HepG2 (cell line): ENCODE data around the gene RAC2. TPM values are rescaled to one million over a fixed set of nuclear protein-coding genes. Genes with fewer than 3 reads are reported as not detected.
A peak's percentile ranks its signal among the peaks of the same experiment; 100 is the strongest.

Experiments used
- AHR ChIP-seq: IDR thresholded peaks from 2 replicates; pipeline ENCODE4 v1.6.1; 2018; ENCODE audit warnings: missing genetic modification reagents, missing compliant biosample characterization
- CEBPB ChIP-seq: IDR thresholded peaks from 2 replicates; pipeline ENCODE4 v1.6.1; 2011; ENCODE audit warnings: low read depth, low read length, improper control_type of control experiment, borderline replicate concordance
- DRAP1 ChIP-seq: IDR thresholded peaks from 2 replicates; pipeline ENCODE4 v1.6.1; 2016; ENCODE audit warnings: missing genetic modification reagents, missing compliant biosample characterization
- E2F1 ChIP-seq: sonication (generic); formaldehyde crosslinking; IDR thresholded peaks from 2 replicates; pipeline ENCODE4 v1.5.0; 2020; ENCODE audit warnings: missing genetic modification reagents
- GABPA ChIP-seq, 2 experiments: IDR thresholded peaks; 2 replicates each; pipeline ENCODE4 v1.6.1; 2011 to 2016; ENCODE audit warnings: low read depth in 2 of 2, low read length in 1 of 2, missing biosample characterization in 1 of 2, missing genetic modification characterization in 1 of 2
- GABPB1 ChIP-seq: IDR thresholded peaks from 2 replicates; pipeline ENCODE4 v1.6.1; 2016; ENCODE audit warnings: mild to moderate bottlenecking, missing genetic modification reagents, moderate library complexity, missing compliant biosample characterization
- HES4 ChIP-seq: sonication (generic); formaldehyde crosslinking; IDR thresholded peaks from 2 replicates; pipeline ENCODE4 v1.9.0; 2021; ENCODE audit warnings: mild to moderate bottlenecking, missing genetic modification reagents, borderline replicate concordance
- LBX2 ChIP-seq: sonication (generic); formaldehyde crosslinking; IDR thresholded peaks from 2 replicates; pipeline ENCODE4 v1.5.0; 2020; ENCODE audit warnings: missing genetic modification reagents, mild to moderate bottlenecking, borderline replicate concordance
- MAFK ChIP-seq, 2 experiments: IDR thresholded peaks in 1 of 2; conservative IDR thresholded peaks in 1 of 2; 2 replicates each; pipeline ENCODE4 v1.6.1; 2011; ENCODE audit warnings: improper control_type of control experiment in 2 of 2, low read length in 2 of 2
- MAZ ChIP-seq, 2 experiments: sonication (generic) in 1 of 2; formaldehyde crosslinking in 1 of 2; IDR thresholded peaks; 2 replicates each; pipeline versions ENCODE4 v1.5.0 to v1.6.1; 2012 to 2020; ENCODE audit warnings: low read depth in 2 of 2, mild to moderate bottlenecking in 2 of 2, borderline replicate concordance in 1 of 2, improper control_type of control experiment in 1 of 2, low read length in 1 of 2, missing genetic modification reagents in 1 of 2, moderate library complexity in 1 of 2
- MED1 ChIP-seq: sonication (generic); formaldehyde crosslinking; IDR thresholded peaks from 2 replicates; pipeline ENCODE4 v1.4.0; 2020; ENCODE audit warnings: missing genetic modification reagents
- RERE ChIP-seq: IDR thresholded peaks from 2 replicates; pipeline ENCODE4 v1.6.1; 2016; ENCODE audit warnings: low read depth, missing genetic modification reagents, missing compliant biosample characterization
- SMARCC2 ChIP-seq: fragments of 450-650 bp; IDR thresholded peaks from 2 replicates; pipeline ENCODE4 v1.6.1; 2017; ENCODE audit warnings: antibody characterized with exemption, mild to moderate bottlenecking
- TEAD2 ChIP-seq: sonication (generic); formaldehyde crosslinking; IDR thresholded peaks from 2 replicates; pipeline ENCODE4 v1.9.0; 2021; ENCODE audit warnings: missing genetic modification reagents
- ZNF121 ChIP-seq: sonication (generic); formaldehyde crosslinking; IDR thresholded peaks from 2 replicates; pipeline ENCODE4 v1.5.0; 2020; ENCODE audit warnings: mild to moderate bottlenecking, missing genetic modification reagents
- ZNF282 ChIP-seq: fragments of 450-650 bp; IDR thresholded peaks from 2 replicates; pipeline ENCODE4 v1.6.1; 2018; ENCODE audit not compliant: partially characterized antibody
- ZNF605 ChIP-seq: sonication (generic); formaldehyde crosslinking; IDR thresholded peaks from 2 replicates; pipeline ENCODE4 v1.8.0; 2022; ENCODE audit warnings: mild to moderate bottlenecking, missing genetic modification reagents
- ZSCAN12 ChIP-seq: sonication (generic); formaldehyde crosslinking; IDR thresholded peaks from 2 replicates; pipeline ENCODE4 v1.9.0; 2021; ENCODE audit warnings: mild to moderate bottlenecking, missing genetic modification reagents
- polyA plus RNA-seq, 8 experiments: library from polyadenylated mRNA; depleted of rRNA in 3 of 8; stranded (reverse) in 7 of 8; unstranded in 1 of 8; fragments of >200 nt; fragmentation: Illumina TruSeq in 4 of 8; extraction: Trizol in 4 of 8; gene quantifications; 2 replicates each; pipeline versions ENCODE4 v1.2.1 to v1.2.3, GENCODE V29; 2011 to 2016; ENCODE audit warnings: low read depth in 4 of 8, missing spikeins in 1 of 8, mixed read lengths in 1 of 8; ENCODE audit not compliant: insufficient read depth in 1 of 8
- total RNA-seq, 5 experiments: library from RNA; depleted of rRNA; stranded (reverse); fragments of >200 nt; fragmentation: Illumina TruSeq; extraction: Trizol; gene quantifications; 2 replicates each; pipeline ENCODE4 v1.2.3, GENCODE V29; 2016; ENCODE audit warnings: low read depth in 1 of 5

RAC2 gene
- total and polyA plus RNA-seq, 2 of the 13 experiments (the other 11 are each of a cell fraction or from before 2014, with no cell fraction given) = 0.73 TPM; not detected in 1

- TF ChIP-seq DRAP1 (CRISPR knock-in tag) (peak; percentile 59; the same call in 1 of the 2 replicates), RERE (CRISPR knock-in tag) (no peak; the same call in 1 of the 2 replicates), GABPA (IDR thresholded peaks at IDR 0.05; ENCODE audit: low read depth, low read length) (peak; percentile 73), GABPA (CRISPR knock-in tag; IDR thresholded peaks at IDR 0.05; ENCODE audit: low read depth) (peak; percentile 89), GABPB1 (CRISPR knock-in tag) (peak; percentile 95), LBX2 (CRISPR knock-in tag) (no peak; the same call in 1 of the 2 replicates), HES4 (CRISPR knock-in tag) (no peak; the same call in 1 of the 2 replicates), TEAD2 (CRISPR knock-in tag) (no peak), MAZ (IDR thresholded peaks at IDR 0.05; ENCODE audit: borderline replicate concordance, low read depth, low read length) (no peak), MAZ (CRISPR knock-in tag; IDR thresholded peaks at IDR 0.05; ENCODE audit: low read depth) (peak; percentile 17; the same call in 1 of the 2 replicates), ZNF282 (no peak), MAFK (conservative IDR thresholded peaks at IDR 0.05 in 1 of 2, IDR thresholded peaks at IDR 0.05 in 1 of 2; ENCODE audit: low read length in 2 of 2) (no peak), AHR (CRISPR knock-in tag) (no peak), MED1 (CRISPR knock-in tag) (peak; percentile 73), SMARCC2 (no peak), ZSCAN12 (peak; percentile 83; the same call in 1 of the 2 replicates), ZNF121 (no peak; the same call in 1 of the 2 replicates), E2F1 (peak; percentile 89), CEBPB (no peak), ZNF605 (CRISPR knock-in tag) (peak; percentile 85)
Observed at GRCh38 chr22:37199103-37199759, 44.8 kb downstream of the RAC2 start (continued).
